IPS DF 4.7 (cell line): ENCODE results near the gene USP47.

ENCODE experiments used
- DNase-seq: peaks from one replicate; pipeline ENCODE4 v3.0.0-alpha.2; 2013; ENCODE audit warnings: low spot score; ENCODE audit errors: extremely low read depth

Gene USP47

DNA sequence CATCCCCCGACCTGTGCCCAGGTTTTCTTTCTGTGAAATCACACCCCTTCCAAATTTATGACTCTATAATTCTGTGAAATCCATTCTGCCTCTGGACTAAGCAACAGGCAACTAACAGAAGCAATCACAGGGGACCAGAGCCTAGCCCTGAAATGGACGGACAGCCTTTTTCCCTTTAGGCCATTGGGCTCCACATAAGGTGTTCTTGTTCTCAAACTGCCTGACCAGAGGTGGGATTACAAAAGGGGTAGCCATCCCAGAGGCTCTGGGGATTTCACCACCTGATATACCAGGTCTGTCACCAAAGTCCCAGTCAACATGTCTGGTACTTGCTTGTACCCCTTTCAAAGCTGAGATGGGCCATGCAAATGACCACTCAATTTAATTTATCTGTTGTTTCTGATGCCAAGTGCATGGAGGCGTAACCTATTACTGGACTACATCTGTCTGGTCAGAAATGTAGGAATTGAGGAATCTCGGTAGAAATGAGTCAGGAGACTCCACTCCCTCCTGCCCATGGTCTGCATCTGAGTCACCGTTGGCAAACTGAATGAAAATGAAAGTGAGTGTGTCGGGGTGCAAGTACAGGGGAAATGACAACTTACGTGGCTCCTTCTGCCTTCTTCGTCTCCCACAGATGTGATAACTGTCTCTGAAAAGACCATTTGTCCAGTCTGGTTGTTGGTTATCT, 156.5 kb downstream of the USP47 start:
- DNase-seq, result no peak

DNA sequence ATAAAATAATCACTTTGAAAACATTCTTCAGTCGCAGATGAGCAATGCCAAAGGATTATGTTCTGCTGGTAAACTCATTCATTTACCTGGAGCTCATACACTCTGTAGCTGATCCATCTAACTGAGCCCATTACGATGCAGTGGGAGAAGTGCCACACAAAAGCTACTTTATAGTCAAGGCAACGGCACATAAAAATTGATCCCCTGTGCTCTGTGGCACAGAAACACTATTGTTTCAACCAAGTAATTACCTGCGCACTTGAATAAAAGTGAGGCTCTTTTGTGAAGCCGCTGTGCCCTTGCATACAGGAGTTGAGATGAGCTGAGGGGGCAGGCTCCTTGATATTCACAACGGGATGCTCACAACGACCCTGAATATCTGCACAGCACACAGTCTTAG, 159.4 kb downstream of the USP47 start:
- DNase-seq, result no peak

DNA sequence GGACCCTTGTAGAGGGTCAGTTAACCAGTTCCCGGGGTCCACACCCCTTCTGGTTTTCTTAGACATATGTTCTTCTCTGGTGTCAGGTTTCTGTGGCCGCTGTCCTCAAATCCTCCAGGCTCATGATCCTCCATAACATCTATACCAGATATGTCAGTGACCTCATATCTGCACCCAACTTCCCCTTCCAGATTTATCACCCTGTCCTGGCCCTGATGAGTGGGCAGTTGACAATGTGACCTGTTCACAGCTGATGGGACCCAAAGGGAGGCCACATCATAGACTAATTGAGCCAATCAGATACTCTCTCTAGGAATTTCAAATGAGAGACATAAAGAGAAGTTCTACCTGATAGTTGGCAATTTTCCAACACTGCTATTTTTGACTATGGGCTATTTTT, 161.6 kb downstream of the USP47 start:
- no peak for DNase-seq

DNA sequence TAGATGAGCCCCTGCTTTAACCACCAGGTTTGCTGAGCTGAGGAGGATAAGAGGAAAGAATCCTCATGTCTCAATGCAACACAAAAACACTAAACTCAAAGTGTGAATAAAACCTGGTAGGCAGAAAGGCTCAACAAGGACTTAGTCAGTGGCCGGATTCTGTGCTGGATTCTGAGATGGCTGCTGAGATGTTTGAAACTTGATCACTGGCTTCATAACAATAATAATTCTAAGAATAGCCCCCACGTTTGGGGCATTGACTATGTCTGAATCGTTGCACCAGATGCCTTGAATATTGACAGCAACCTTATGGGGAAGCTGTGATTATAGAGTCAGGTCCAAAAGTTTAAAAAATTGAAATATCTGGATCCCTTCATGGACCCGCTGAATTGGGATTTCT, 162.0 kb downstream of the USP47 start:
- DNase-seq, result no peak

DNA sequence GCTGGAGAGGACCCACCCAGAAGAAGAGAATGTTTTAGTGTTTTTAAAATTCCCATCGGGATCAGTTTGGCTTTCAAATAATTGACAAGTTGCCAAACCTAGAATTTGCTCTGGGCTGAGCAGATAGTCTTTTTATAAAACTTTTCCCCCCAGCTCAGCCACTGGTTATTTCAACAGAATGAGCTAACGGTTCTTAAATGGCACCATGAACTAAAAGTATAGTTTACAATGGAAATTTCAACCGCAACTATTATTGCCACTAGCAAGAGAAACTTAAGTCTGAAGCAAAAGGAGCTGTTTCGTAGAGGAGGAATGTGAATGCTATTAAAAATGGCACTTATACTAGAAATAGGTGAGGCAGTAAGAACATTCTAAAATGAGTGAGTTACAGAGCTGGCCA, 163.3 kb downstream of the USP47 start:
- no peak for DNase-seq

DNA sequence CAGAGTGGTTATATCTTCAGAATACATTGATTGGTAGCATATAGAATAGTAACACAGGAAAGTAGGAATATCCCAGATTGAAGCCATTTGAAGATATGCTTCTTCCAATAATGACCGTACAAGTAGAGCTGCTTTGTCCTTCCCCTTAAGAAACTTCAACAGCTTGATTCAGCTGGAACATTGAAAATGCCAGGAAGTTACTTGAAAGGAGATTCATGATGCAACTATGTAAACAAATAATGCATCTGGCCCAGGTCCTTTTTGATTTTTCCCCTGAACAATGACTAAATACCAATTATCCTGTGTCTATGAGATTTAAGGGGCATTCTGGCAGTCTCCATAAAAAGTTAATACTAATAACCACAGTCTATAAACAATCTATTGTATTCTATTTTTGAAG, 163.7 kb downstream of the USP47 start:
- DNase-seq, result no peak

DNA sequence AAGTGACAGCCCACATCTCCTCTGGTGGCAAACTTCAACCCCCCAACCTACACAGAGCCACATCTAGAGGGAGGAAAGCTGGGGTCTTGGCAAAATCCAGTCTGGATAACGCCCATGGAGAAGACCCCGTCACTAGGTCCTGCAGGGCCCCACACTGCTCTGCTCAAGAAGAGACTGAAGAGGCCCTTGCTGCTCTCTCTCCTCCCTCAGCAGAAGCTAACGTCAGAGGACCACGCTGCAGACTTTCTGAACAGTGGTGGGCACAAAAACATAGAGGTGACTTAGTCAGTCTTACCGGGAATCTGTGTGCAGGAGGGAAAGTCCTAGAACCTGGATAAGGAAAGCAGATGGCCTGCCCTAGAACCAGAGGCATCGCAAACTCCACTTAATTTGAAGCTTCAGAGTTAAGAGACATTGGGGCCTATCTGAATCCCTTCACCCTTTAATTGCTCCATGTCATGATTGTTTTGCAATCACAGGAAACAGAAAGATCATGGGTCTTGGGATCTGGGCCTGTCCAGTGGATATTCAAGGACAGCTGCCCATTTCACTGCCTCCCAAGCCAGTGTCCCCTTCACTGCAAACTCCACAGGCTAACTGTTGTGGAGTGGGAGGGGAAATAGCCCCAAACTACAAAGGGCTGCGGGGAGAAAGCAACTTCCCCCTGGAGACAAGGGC, 164.9 kb downstream of the USP47 start:
- no peak for DNase-seq

DNA sequence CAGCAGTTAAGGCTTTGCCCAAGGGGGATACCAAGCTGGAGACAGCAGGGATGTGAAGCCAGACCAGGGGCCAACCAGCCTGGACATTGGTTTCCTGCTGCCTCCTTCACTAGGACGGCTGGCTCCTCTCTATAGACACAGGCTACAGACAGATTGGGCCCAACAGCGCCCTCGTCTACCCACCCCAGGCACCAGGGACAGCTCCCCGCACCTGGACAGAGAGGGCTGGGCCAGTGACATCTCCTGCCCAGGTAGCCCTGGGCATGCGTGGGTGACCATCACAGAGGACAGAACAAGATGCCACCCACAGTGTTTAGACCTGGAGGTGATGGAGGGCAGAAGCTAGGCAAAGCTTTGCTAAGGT, 165.4 kb downstream of the USP47 start:
- no peak for DNase-seq

DNA sequence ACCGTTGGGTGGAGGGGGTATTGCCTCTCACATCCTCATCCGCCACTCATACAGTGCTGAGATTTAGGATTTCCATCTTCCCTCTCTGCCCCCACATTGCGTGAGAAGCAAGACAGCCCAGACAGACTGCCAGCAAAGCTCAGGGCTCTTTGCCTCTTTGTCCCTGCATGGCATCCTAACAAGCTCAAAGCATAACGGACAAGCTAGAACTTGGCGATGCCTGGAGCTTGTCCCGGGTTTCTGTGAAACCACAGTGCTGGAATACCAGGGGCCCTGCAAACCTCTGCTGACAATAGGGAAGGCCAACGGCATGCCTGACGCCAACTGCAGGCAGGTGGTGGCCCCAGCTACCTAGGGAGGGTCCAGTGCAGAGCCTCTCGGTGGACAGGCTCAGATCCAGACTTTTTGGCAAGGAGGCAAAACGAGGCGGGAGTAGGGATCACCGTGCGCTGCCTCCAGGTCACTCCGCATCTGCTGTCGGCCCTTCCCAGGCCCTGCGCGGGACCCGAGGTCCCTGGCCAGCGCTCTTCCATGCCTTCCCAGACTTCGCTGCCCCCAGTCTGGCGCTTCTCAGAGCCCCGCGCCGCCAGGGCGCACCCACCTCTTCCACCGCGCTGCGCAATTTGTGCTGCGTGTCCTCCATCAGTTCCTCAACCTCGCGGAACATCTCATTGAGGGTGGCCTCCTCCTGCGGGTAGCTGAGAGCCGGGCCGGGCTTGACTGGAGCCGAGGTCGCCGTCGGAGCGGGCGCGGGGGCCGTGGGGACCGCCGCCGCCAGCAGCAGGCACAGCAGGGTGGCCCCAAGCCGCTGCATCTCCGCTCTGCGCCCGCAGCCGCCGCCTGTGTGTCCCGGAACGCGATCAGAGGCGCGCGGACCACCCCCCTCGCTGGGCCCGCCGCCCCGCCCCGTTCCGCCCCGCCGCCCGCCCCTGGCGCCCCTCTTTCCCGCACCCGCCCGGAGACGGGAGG, 166.3 kb downstream of the USP47 start, which contains the start of gene DKK3:
Gene DKK3, minus strand, starts transcription at position 858 of the 969 bp plus-strand sequence. Its CDS starts 44 bp downstream, at position 814.
- DNase-seq, result no peak
